GM18507 (cell line): ENCODE data around the gene ZNF287.

Source experiments
- DNase-seq: peaks from one replicate; pipeline ENCODE4 v3.0.0; 2011; ENCODE audit warnings: low read depth; ENCODE audit not compliant: insufficient read length; ENCODE audit errors: extremely low spot score
- FAIRE-seq: peaks from 2 replicates; lab custom pipeline; 2011; peaks lifted over from hg19 to GRCh38; lab: Jason Lieb, UNC

Gene ZNF287

GRCh38 chr17:16519021-16519420 is 50.0 kb downstream of the ZNF287 start:
- no peak for FAIRE-seq

GRCh38 chr17:16517477-16517876 is 51.5 kb downstream of the ZNF287 start:
- no peak for DNase-seq
- no peak for FAIRE-seq

More at GRCh38 chr17:16519021-16519420, 50.0 kb downstream of the ZNF287 start:
- DNase-seq, result no peak

GRCh38 chr17:16516594-16517051 is 52.4 kb downstream of the ZNF287 start:
- FAIRE-seq, result no peak
- DNase-seq, result no peak

DNA sequence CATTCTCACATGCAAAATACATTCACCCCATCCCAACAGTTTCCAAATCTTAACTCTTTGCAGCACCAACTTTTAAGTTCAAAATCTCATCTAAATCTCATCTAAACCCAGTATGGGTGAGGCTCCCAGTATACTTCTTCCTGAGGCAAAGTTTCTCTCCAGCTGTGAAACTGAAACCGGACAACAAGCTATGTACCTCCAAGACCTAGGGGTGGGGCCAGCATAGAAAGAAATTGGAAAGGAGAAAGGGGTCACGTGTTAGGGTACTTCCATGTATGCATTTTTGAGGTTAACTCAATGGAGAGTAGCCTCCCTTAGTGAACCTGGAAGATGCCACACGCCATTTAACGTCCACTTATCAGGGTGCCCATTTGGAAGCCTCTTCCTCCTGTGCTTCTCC is 53.1 kb downstream of the ZNF287 start:
- FAIRE-seq (no peak), DNase-seq (no peak)

- DNase-seq (no peak), FAIRE-seq (no peak)
Observed at GRCh38 chr17:16513873-16514272, 55.1 kb downstream of the ZNF287 start.

- no peak for DNase-seq
- FAIRE-seq, result no peak
Observed at GRCh38 chr17:16512011-16512410, 57.0 kb downstream of the ZNF287 start.

DNA sequence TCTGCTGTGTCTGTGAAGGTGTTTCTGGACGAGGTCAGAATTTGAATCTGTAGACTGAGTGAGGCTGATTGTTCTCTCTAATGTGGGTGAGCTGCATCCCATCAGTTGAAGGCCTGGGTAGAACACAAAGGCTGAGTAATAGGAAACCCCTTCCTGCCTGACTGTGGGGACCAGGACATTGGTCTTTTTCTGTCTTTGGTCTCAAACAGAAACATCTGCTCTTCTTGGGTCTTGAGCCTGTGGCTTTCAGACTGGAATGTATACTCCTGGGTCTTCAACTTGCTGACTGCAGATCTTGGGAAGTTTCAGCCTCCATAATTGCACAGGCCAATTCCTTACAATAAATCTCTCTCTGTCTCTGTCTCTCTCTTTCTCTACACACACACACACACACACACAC is 57.4 kb downstream of the ZNF287 start:
- FAIRE-seq (no peak), DNase-seq (no peak)

- FAIRE-seq (no peak), DNase-seq (no peak)
Observed at GRCh38 chr17:16507918-16508533, 61.0 kb downstream of the ZNF287 start.

- DNase-seq (no peak), FAIRE-seq (no peak)
Observed at GRCh38 chr17:16506188-16506587, 62.8 kb downstream of the ZNF287 start.

DNA sequence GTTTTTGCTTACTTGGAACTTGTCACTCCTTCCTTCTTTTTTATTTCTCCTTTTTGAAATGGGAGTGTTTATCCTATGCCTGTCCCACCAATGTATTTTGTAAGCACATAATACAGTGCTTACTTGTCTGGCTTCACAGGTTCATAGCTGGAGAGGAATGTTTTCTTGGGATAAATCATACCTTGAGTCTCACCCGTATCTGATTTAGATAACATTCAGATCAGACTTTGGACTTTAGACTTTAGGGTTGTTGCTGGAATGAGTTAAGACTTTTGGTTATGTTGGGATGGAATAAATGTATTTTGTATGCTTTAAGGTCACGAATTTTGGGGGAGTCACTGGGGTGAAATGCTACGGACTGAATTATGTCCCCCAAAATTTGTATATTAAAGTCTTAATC is 64.0 kb downstream of the ZNF287 start:
- no peak for FAIRE-seq

More for the DNA sequence above, 64.0 kb downstream of the ZNF287 start:
- no peak for DNase-seq
